Body of pancreas (tissue), 4 donors: Measurements from ENCODE around the gene ARAF. TPM values are rescaled to one million over a fixed set of nuclear protein-coding genes. Genes with fewer than 3 reads are reported as not detected.

Experiments used
- ATAC-seq: fragments of 150-250 bp; one replicate; pipeline ENCODE4 v1.9.1; 2016
- DNase-seq, 4 donors: peaks; one replicate each; pipeline ENCODE4 v3.0.0-alpha.2; 2019
- H3K27ac ChIP-seq, 4 donors: fragments of 200-600 bp; sonication (generic); 1 replicate in 3 of 4; 2 replicates in 1 of 4; pipeline versions ENCODE4 v1.5.1 to v1.6.1; 2016 to 2019; ENCODE audit warnings: mild to moderate bottlenecking in 1 of 4, mixed read lengths in 1 of 4, moderate library complexity in 1 of 4
- H3K27me3 ChIP-seq, 2 donors: fragments of 200-600 bp; sonication (generic); one replicate each; pipeline ENCODE4 v1.6.0; 2016; ENCODE audit warnings: mild to moderate bottlenecking in 1 of 2
- H3K36me3 ChIP-seq, 2 donors: fragments of 200-600 bp; sonication (generic); replicated peaks in 1 of 2; 2 replicates each; pipeline ENCODE4 v1.5.1; 2016; ENCODE audit warnings: low read depth in 2 of 2; ENCODE audit not compliant: insufficient read depth in 1 of 2
- H3K4me1 ChIP-seq: fragments of 200-600 bp; sonication (generic); one replicate; pipeline ENCODE4 v1.6.0; 2016
- H3K4me3 ChIP-seq, 2 donors: fragments of 200-600 bp; sonication (generic); 1 replicate in 1 of 2; 2 replicates in 1 of 2; pipeline ENCODE4 v1.5.1; 2016 to 2019
- H3K9me3 ChIP-seq, 3 donors: fragments of 200-600 bp; sonication (generic); 1 replicate in 2 of 3; 2 replicates in 1 of 3; pipeline ENCODE4 v1.5.1; 2016
- POLR2A ChIP-seq, 3 donors: fragments of 450-650 bp; IDR thresholded peaks; one replicate each; pipeline ENCODE4 v1.6.1; 2016; ENCODE audit warnings: antibody characterized with exemption in 3 of 3, mild to moderate bottlenecking in 2 of 3
- WGBS, 2 donors: methylation state at CpG; one replicate each; pipeline ENCODE4 v1.1.5; 2017; 5-methylcytosine and 5-hydroxymethylcytosine counted together
- intact Hi-C: fragments of 100-400 bp; cut with DNase I; formaldehyde crosslinking; loops from one replicate; pipeline ENCODE4 v1.15.1; 2023
- total RNA-seq, 2 donors: library from RNA; depleted of rRNA; stranded (reverse); fragments of >200 nt; gene quantifications; one replicate each; pipeline ENCODE4 v1.1.0, GENCODE V29; 2016
- TF ChIP-seq, protein P1 (sequence below), 7 experiments: fragments of 450-650 bp in 4 of 7; fragments of 200-600 bp in 3 of 7; sonication (generic) in 3 of 7; IDR thresholded peaks; one replicate each; pipeline ENCODE4 v1.5.1; 2016 to 2019; ENCODE audit warnings: antibody characterized with exemption in 7 of 7

Gene ARAF
- total RNA-seq, 2 donors from 2014 or later: 43.3 to 48.5 TPM

DNA sequence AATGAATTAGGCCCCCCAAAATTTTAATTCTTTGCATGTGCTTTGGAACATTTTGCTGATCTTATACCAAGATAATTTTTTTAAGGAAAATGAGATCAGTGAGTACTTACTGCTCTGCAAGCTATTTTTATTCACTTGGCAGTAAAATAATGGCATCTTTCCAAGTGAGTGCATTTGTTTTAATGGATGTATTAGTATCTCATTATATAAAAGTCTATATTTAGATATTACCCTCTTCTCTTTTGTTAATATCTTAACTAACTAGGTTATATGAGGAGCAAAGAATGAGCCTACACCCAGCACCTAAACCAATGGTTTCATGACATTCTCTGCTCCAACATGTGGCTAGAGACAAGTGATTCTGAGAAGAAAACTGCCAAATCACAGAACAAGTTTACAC, 21.1 kb upstream of the ARAF start:
- H3K36me3 ChIP-seq: no peaks in the 10 kb centered on the region
- no peaks in the 10 kb centered on the region for H3K27me3 ChIP-seq
- TF ChIP-seq, protein P1, sequence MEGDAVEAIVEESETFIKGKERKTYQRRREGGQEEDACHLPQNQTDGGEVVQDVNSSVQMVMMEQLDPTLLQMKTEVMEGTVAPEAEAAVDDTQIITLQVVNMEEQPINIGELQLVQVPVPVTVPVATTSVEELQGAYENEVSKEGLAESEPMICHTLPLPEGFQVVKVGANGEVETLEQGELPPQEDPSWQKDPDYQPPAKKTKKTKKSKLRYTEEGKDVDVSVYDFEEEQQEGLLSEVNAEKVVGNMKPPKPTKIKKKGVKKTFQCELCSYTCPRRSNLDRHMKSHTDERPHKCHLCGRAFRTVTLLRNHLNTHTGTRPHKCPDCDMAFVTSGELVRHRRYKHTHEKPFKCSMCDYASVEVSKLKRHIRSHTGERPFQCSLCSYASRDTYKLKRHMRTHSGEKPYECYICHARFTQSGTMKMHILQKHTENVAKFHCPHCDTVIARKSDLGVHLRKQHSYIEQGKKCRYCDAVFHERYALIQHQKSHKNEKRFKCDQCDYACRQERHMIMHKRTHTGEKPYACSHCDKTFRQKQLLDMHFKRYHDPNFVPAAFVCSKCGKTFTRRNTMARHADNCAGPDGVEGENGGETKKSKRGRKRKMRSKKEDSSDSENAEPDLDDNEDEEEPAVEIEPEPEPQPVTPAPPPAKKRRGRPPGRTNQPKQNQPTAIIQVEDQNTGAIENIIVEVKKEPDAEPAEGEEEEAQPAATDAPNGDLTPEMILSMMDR (IDR thresholded peaks at IDR 0.05): no peak
- TF ChIP-seq POLR2A (IDR thresholded peaks at IDR 0.05): no peak
- no peak overlapping the region for H3K27ac ChIP-seq
- H3K9me3 ChIP-seq: no peaks in the 10 kb centered on the region
- ATAC-seq (no peak), DNase-seq (no peak)
- H3K4me3 ChIP-seq: no peak overlapping the region
- no peaks in the 10 kb centered on the region for H3K4me1 ChIP-seq
- intact Hi-C loops: no loop called here

DNA sequence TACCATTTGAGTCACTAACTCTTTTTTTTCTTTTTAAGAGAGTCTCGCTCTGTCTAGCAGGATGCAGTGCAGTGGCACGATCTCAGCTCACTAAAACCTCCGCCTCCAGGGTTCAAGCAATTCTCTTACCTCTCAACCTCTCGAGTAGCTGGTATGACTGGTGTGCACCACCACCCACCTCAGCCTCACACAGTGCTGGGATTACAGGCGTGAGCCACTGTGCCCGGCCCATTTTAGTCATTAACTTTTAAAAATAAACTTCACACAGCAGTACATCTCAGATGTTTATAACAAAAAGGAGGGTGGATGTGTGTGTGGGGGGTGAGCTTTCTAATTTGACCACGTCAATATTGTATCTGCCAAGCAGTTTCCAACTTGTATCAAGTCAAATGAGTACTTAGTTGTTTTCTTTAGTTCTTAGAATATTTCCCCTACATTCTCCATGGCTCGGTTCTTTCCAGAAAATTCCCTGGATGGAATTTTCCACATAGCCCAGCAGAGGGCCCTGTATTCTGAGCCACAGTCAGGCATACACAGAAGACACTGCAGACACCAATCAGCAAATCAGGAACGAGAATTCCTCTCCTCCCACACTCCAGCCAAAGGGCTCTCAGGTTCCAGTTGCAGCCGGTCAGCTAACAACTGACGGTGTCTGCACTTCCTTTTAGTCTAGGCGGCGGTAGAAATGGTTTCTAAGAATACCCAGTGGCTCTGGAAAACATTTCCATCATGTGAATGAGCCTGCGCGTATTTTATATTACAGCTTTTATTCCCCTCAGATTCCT, 20.1 kb upstream of the ARAF start:
- ATAC-seq (peak; percentile 100), DNase-seq (peak; percentile 74 to 91 (median 84))
- H3K36me3 ChIP-seq: no peaks in the 10 kb centered on the region
- no peaks in the 10 kb centered on the region for H3K4me1 ChIP-seq
- intact Hi-C loops: no loop called here
- TF ChIP-seq POLR2A (IDR thresholded peaks at IDR 0.05): peak in 2 of 3 donors; percentile 66 to 69
- TF ChIP-seq, protein P1 (IDR thresholded peaks at IDR 0.05): peak in 6 of 7 experiments; percentile 37 to 81 (median 76)
- 22 to 26% methylated on average over 15 of the region's 15 CpGs for WGBS, 2 donors
- no peaks in the 10 kb centered on the region for H3K27me3 ChIP-seq
- H3K9me3 ChIP-seq: no peaks in the 10 kb centered on the region
- peak overlapping the region; percentile 45 to 83 (median 68) for H3K27ac ChIP-seq
- no peak overlapping the region for H3K4me3 ChIP-seq

DNA sequence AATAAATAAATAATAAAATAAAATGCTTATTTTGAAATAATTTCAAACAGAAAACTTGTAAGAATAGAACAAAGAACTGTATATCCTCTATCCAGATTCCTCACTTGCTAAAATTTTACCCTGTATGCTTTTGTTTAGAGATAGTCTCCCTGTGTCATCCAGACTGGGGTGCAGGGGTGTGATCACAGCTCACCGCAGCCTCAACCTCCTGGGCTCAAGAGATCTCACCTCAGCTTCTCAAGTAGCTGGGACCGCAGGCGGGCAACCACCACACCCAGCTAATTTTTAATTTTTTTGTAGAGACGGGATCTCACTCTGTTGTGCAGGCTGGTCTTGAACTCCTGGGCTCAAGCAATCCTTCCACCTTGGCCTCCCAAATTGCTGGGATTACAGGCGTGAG, 17.5 kb upstream of the ARAF start:
- no peak for DNase-seq
- ATAC-seq: no peak
- H3K27me3 ChIP-seq: no peaks in the 10 kb centered on the region
- H3K9me3 ChIP-seq: no peaks in the 10 kb centered on the region
- no peak overlapping the region for H3K4me3 ChIP-seq
- 90 to 94% methylated on average over 5 of the region's 5 CpGs for WGBS, 2 donors
- no peaks in the 10 kb centered on the region for H3K4me1 ChIP-seq
- intact Hi-C loops: no loop called here
- H3K36me3 ChIP-seq: no peaks in the 10 kb centered on the region
- no peak for TF ChIP-seq POLR2A (IDR thresholded peaks at IDR 0.05)
- TF ChIP-seq, protein P1 (IDR thresholded peaks at IDR 0.05): no peak
- no peak overlapping the region for H3K27ac ChIP-seq

DNA sequence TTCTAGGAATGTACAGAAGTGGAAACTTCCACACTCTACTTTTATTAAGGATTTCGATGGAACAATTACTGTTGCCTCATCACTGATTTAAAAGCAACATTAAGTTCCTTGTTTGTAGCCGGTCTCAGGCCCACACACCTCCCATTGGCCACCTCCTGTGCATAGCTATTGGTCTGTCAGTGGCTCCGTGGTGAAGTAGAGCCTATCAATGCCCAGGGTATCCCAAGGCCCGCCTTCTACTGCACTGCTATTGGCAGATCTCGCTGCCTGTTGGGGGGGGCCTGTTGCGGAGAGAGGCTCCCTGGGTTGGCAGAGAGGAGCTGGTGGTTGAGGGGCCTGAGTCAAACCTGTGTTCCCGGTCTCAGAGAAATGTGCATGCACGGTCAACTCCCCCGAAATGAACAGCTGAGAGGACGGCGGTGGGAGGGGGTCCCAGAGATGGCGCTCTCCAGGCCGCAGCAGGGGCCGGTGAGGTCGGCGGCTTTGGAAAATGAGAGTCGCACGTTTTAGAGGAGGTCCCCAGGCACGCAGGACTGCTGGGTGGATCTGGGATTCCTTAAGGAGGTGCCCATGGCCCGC, 4.9 kb upstream of the ARAF start:
- intact Hi-C loops: no loop called here
- 1 to 7% methylated on average over 3 to 16 of the region's 20 CpGs for WGBS, 2 donors
- Histone ChIP-seq H3K27me3 (no peaks in the 10 kb centered on the region), H3K4me1 (peaks cover 26% of the 10 kb centered on the region), H3K4me3 (no peak overlapping the region), H3K36me3 (no peaks in the 10 kb centered on the region), H3K27ac (peak overlapping the region; percentile 67 to 90 (median 88)), H3K9me3 (no peaks in the 10 kb centered on the region)
- TF ChIP-seq POLR2A (IDR thresholded peaks at IDR 0.05): peak; percentile 34 to 83 (median 79)
- TF ChIP-seq, protein P1 (IDR thresholded peaks at IDR 0.05): no peak
- DNase-seq: peak; percentile 89 to 95 (median 92)
- peak; percentile 91 for ATAC-seq
